Cardiac fibroblast (primary cell): Measurements from ENCODE around the gene PRR35.
"Not testable (repeated sequence)": the region's sequence is repeated elsewhere in the genome, so short reads cannot be mapped to it uniquely, and the experiment has no call there.

Source experiments
- DNase-seq, 2 donors: peaks; one replicate each; pipeline versions ENCODE4 v3.0.0 to v3.0.0-alpha.2; 2010; ENCODE audit warnings: low read depth in 2 of 2
- H3K4me3 ChIP-seq, 2 donors: replicated peaks in 1 of 2; 1 replicate in 1 of 2; 2 replicates in 1 of 2; pipeline ENCODE4 v1.5.1; 2011; ENCODE audit warnings: low read depth in 2 of 2, low read length in 2 of 2, mild to moderate bottlenecking in 2 of 2, moderate library complexity in 1 of 2
- TF ChIP-seq, protein P1 (sequence below): IDR thresholded peaks from one replicate; pipeline ENCODE4 v1.5.1; 2011; ENCODE audit warnings: low read depth, mild to moderate bottlenecking, low read length, inconsistent platforms

PRR35 gene

DNA sequence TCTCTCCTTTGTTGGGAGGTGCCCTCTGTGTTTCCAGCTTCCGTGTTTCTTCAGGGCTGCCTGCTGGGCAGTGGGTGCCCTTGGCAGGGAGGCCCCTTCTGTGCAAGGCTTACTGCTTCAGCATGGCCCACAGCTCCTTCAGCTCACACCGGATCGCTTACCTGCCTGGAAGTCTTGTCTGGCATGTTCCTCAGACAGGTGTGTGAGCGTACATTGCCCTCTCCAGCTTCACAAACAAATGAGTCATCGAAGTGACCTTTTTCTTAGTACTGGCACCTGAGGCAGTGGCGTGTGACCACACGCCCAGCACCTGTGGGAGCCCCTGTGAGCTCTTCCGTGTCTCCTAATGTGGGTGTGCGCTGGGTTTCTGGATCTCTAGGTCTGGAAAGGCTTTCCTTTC is 33.2 kb downstream of the PRR35 start:
- no peak for DNase-seq
- H3K4me3 ChIP-seq: no peak overlapping the region
- TF ChIP-seq, protein P1, sequence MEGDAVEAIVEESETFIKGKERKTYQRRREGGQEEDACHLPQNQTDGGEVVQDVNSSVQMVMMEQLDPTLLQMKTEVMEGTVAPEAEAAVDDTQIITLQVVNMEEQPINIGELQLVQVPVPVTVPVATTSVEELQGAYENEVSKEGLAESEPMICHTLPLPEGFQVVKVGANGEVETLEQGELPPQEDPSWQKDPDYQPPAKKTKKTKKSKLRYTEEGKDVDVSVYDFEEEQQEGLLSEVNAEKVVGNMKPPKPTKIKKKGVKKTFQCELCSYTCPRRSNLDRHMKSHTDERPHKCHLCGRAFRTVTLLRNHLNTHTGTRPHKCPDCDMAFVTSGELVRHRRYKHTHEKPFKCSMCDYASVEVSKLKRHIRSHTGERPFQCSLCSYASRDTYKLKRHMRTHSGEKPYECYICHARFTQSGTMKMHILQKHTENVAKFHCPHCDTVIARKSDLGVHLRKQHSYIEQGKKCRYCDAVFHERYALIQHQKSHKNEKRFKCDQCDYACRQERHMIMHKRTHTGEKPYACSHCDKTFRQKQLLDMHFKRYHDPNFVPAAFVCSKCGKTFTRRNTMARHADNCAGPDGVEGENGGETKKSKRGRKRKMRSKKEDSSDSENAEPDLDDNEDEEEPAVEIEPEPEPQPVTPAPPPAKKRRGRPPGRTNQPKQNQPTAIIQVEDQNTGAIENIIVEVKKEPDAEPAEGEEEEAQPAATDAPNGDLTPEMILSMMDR: no peak

DNA sequence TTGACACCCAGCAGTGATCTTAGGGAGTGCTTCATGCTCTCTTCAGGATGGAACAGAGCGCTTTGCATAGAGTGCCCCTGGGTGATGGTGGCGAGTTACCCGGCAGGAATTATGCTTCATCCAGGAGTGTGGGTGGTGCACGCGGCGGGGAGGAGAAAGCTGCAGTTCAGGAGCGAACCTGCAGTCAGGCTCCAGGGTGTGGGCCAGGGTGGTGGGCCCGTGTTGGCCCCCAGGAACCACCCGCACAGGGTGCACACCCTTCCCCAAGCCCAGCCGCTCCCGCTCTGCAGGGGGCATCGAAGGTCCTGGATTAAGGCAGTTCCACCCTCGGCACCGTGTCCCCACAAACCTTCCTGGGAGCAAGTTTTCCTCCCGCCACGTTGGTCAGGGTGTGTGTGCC is 33.6 kb downstream of the PRR35 start:
- DNase-seq: no peak
- TF ChIP-seq, protein P1: no peak
- no peak overlapping the region for H3K4me3 ChIP-seq

DNA sequence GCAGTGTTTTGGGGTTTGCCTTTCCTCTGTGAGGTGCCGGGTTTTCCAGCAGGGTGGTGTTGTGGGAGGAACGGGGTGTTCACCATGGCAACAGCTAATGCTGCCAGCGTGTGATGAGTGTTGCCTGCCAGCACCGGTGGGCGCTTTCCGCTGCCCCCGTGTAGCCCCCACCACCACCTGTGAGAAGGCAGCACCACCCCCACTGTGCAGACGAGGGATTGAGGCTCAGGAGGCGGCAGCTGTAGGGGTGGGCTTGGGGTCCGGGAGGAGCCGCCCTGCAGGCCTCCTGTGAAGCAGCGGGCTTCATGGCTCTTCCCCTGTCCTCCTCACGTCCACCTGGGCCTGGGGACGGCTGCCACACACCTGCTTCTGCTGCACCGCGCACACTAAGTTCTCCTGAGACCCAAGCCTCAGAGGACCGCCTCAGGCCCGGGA is 34.9 kb downstream of the PRR35 start:
- TF ChIP-seq, protein P1: no peak

DNA sequence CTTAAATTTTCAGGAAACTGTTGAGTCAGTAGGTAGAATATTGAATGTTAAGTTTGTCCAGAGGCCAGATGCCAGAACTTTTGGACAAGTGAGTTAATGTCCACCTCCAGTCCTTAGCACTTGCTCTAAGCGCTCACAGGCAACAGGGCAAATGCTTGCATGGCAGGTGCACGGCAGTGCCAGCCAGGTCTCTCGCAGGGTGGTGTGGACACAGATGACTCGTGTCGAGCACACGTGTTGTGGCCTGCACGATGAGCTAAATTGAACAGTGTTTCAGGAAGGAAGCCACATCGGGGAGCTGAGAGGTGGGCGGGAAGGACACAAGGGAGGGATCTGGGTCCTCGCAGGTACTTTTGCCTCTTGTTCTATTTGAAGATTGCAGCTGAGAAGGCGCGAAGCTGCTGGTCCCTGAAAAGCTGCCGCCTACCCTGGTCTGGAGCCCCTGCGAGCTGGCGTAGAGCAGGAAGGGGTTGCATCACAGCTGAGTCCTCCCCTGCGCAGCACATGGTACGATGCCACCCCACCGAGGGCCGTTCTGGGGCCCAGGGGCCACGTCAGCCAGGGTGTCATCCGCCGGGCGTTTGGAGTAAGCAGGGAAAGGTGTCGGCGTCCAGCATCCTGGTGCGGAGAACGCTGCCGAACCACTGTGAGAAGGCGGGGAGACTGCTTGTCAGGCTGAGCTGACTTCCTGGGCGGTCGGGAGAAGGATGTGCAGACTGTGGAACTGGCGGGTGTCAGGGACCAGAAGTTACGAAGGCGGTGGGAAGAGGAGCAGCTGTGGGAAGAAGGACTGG is 35.9 kb downstream of the PRR35 start:
- no peak for DNase-seq

More for the DNA sequence above, 34.9 kb downstream of the PRR35 start:
- DNase-seq: no peak
- no peak overlapping the region for H3K4me3 ChIP-seq

DNA sequence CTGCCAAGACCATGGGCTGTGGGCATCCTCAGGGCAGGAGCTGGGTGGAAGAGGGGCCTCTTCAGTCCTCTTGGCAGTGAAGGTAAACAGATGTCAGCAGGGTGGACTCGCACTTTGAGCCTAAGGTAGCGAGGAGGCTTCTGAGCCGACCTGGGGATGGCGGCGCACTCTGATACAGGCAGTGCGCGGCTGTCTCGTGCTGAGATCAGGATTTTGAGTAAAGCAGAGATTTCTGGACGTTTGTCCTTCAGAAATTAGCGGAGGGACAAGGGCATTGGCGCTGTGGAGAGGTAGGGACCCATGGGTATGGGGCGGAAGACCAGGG is 36.5 kb downstream of the PRR35 start:
- TF ChIP-seq, protein P1: no peak
- H3K4me3 ChIP-seq: no peak overlapping the region
- DNase-seq: no peak

More for the DNA sequence above, 35.9 kb downstream of the PRR35 start:
- H3K4me3 ChIP-seq: no peak overlapping the region
- TF ChIP-seq, protein P1: no peak

DNA sequence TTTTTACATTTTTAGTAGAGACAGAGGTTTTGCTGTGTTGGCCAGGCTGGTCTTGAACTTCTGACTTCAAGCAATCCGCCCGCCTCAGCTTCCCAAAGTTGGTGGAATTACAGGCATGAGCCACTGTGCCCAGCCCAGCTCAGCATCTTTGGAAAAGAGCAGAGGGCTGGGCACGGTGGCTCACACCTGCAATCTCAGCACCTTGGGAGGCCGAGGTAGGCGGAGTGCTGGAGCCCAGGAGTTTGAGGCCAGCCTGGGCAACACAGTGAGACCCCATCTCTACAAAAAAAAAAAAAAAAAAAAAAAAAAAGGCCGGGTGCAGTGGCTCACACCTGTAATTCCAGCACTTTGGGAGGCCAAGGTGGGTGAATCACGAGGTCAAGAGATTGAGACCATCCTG is 37.5 kb downstream of the PRR35 start:
- H3K4me3 ChIP-seq, DNase-seq: not testable (repeated sequence)

DNA sequence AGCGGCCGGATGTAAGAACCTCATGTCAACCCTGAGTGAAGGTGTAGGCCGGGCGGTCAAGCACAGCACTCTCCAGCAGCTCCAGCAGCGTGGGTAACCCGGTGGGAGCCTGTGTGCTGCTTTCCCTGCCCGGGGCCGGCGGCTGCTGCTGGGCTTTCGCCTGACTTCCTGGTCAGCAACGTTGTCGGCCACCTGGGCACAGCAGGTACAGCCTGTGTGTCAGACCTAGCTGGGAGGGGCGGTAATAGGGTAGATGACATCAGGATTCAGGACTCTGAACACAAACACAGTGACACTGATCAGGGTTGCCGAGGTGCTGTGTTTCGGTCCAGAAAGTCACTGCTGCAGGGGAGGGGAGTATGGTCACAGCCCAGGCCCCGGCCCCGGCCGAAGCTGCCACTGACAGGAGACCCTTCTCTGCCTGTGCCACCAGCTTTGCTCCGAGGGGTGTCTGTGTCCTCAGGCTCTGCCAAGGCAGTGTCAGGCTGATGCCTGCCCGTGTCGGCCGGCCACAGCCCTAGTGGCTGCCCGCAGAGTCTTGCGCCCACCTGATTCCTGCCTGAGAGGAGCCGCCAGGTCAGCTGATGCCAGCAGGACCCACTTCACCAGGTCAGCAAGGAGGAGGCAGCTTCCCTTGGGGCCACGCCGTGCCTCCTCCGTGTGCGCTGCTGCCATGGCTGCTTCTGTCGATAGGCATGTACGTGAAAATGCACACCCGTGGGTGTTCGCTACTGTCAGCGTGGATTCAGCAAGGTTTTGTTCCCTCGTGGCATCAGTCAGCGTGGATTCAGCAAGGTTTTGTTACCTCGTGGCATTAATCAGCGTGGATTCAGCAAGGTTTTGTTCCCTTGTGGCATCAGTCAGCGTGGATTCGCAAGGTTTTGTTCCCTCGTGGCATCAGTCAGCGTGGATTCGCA is 38.9 kb downstream of the PRR35 start:
- no peak overlapping the region for H3K4me3 ChIP-seq
- TF ChIP-seq, protein P1: no peak
- no peak for DNase-seq
